Uterus (tissue), 2 donors: ENCODE data around the gene SMOC2.

Experiments
- CTCF ChIP-seq, 4 experiments: fragments of 200-600 bp in 2 of 4; fragments of 450-650 bp in 2 of 4; sonication (generic) in 2 of 4; IDR thresholded peaks; one replicate each; pipeline ENCODE4 v1.5.1; 2016 to 2019; ENCODE audit warnings: antibody characterized with exemption in 4 of 4, mild to moderate bottlenecking in 2 of 4, moderate library complexity in 1 of 4
- POLR2A ChIP-seq, 2 donors: fragments of 450-650 bp; IDR thresholded peaks; one replicate each; pipeline ENCODE4 v1.6.1; 2016; ENCODE audit warnings: antibody characterized with exemption in 2 of 2, mild to moderate bottlenecking in 1 of 2, moderate library complexity in 1 of 2

DNA sequence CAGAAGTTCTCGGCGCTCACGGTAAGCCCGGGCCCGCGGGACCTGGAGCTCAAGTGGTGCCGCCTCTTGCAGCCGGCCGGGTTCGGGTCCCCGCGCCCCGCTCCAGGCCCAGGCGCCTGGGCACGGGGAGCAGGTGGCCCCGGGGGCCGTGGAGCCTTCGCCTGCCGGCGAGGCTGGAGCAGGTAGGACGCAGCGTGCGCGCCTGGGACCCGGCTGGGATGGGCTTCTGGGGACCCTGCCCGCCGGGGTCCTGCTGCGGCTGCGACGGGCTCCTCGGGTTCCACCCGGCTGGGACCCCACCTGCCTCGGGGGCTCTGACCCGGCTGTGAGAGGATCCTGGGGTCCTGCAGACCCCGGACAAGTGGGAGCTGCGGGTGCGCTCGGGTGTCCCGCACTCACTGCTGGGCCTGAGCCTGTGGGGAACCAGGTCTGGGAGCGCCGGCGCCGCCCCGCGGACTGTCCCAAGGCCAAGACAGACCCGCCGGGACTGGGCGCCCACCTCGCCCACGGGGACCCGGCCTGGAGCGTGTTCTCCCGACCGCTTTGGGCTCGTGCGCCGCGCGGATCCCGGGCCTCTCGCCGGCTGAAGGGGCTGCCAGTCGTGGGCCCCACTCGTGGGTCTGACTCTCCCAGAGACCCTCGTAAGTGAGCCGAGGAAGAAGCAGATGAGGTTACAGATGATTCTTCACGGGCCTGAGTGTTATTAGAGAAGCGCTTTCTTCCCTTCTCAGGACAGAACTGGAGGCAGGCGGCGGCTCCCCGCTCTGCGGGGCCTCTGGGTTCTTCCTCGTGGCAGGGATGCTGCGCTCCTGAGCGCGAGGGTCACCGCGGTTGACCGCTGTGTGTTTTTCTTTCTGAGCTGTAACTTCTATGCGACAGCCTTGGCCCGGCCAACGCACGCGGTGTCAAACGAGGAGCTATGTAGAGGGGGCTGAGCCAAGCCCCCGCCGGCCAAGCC is 729 bp downstream of the SMOC2 start:
- TF ChIP-seq CTCF (IDR thresholded peaks at IDR 0.05): peak in 1 of 4 experiments; percentile 19
- TF ChIP-seq POLR2A (IDR thresholded peaks at IDR 0.05): no peak
